ENCODE results near the gene GID4.
"Not testable (repeated sequence)": the region's sequence is repeated elsewhere in the genome, so short reads cannot be mapped to it uniquely, and the experiment has no call there.

GID4 gene

GRCh38 chr17:18038861-18039534 is at the start of gene GID4, which contains the start of gene ATPAF2:
Gene GID4, plus strand, starts transcription at chr17:18039408. Its CDS starts 57 bp downstream, at chr17:18039465.
Gene ATPAF2, minus strand, starts transcription at chr17:18039168. Its CDS starts 155 bp downstream, at chr17:18039013.
- DNase-seq: peak; percentile 100

GRCh38 chr17:17989618-17990017 is 49.6 kb upstream of the GID4 start:
- DNase-seq: no peak

- DNase-seq: no peak
Observed at GRCh38 chr17:17990282-17990681, 48.9 kb upstream of the GID4 start.

- no peak for DNase-seq
Observed at GRCh38 chr17:17993366-17993765, 45.8 kb upstream of the GID4 start.

GRCh38 chr17:17993852-17994251 is 45.4 kb upstream of the GID4 start:
- DNase-seq: no peak

- peak; percentile 34 for DNase-seq
Observed at GRCh38 chr17:17994271-17995069, 44.7 kb upstream of the GID4 start.

- DNase-seq: not testable (repeated sequence)
Observed at GRCh38 chr17:17995887-17996286, 43.3 kb upstream of the GID4 start.

- DNase-seq: no peak
Observed at GRCh38 chr17:17998934-17999333, 40.3 kb upstream of the GID4 start.

GRCh38 chr17:17999364-18000029 is 39.7 kb upstream of the GID4 start:
- no peak for DNase-seq

- DNase-seq: no peak
Observed at GRCh38 chr17:18000030-18000408, 39.2 kb upstream of the GID4 start.

GRCh38 chr17:18002171-18002570 is 37.0 kb upstream of the GID4 start:
- no peak for DNase-seq

GRCh38 chr17:18004345-18004744 is 34.9 kb upstream of the GID4 start:
- no peak for DNase-seq

GRCh38 chr17:18004884-18005305 is 34.3 kb upstream of the GID4 start:
- DNase-seq: no peak

- DNase-seq: no peak
Observed at GRCh38 chr17:18005496-18005895, 33.7 kb upstream of the GID4 start.

- DNase-seq: no peak
Observed at GRCh38 chr17:18006495-18007239, 32.5 kb upstream of the GID4 start.

GRCh38 chr17:18008496-18009268 is 30.5 kb upstream of the GID4 start:
- DNase-seq: no peak

GRCh38 chr17:18009609-18010420 is 29.4 kb upstream of the GID4 start:
- no peak for DNase-seq

GRCh38 chr17:18011286-18011685 is 27.9 kb upstream of the GID4 start:
- DNase-seq: no peak

GRCh38 chr17:18014006-18014405 is 25.2 kb upstream of the GID4 start:
- DNase-seq: no peak

- DNase-seq: no peak
Observed at GRCh38 chr17:18015593-18015992, 23.6 kb upstream of the GID4 start.

GRCh38 chr17:18016426-18016825 is 22.8 kb upstream of the GID4 start:
- DNase-seq: no peak
